Activated T-cell treated with anti-CD3 and anti-CD28 coated beads for 4 hours (primary cell): ENCODE measurements around the gene PTER.

Source experiments
- DNase-seq: peaks from one replicate; pipeline ENCODE4 v3.0.0-alpha.2; 2020

Gene PTER

DNA sequence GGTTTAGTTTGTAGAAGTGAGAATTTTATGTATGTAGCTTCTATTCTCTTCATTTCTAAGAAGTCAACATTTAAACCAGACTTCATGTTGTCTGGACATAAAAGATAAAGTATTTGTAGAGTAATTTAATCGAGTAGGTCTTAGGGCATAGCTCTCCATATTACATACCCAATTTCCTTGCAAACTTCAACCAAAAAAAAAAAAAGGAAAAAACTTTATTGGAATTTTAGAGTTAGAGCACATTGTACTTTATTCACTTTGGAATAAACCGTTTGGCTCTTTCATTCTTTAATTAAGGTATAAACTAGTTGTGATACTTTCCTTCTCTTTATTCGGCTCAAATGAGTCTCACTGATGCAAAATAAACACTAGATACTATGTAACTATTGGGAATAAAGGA, 36.0 kb downstream of the PTER start:
- no peak for DNase-seq

DNA sequence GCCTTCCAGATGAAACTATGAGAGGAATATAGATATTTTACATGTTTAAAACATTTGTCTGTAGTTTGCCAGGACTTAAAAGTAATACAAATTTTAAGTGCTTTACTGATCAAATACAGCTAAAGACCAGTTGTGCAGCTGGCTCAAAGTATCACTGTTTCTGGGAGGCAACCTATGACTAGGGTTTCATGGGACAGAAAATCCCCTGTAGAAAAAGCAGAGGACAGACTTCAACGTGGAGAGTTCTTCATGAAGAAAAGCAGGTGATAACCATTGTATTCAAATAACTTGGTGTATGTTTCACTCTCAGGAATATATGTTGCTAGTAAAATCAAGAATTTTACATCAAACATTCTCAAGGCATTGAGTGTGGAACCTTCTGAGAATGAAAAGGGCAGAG, 40.9 kb downstream of the PTER start:
- no peak for DNase-seq

GRCh38 chr10:16478801-16479200, 42.0 kb downstream of the PTER start:
- no peak for DNase-seq

DNA sequence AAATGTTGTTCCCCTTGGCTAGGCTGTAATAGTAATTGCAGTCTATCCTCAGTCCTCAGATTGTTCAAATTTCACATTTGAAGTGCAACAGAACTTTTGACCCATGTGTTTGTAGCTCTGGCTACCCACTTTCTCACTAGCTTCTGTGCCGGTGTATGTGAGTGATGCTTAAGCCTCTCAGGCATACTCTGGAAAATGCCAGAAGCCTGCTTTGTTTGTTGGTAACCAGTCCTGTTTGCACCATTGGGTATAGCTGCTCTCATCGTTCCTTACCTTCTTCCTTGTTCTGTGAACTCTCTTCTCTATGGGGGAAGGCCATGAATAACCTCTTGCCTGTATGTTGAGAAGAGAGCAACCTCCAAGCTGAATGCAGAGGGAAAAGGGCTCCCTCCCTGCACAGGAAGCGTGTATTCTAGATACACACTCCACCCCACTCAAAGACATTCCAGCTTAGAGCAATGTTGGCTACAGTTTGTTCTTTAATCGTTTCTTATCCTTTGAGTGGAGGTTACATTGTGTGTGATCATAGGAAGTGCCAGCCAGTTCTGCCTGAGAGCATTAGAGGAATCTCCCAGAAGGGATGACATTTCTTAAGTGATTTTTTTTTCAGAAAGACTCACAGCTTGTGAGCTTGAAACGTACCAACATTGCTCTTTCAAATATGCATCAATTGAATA, 44.4 kb downstream of the PTER start:
- DNase-seq = no peak

DNA sequence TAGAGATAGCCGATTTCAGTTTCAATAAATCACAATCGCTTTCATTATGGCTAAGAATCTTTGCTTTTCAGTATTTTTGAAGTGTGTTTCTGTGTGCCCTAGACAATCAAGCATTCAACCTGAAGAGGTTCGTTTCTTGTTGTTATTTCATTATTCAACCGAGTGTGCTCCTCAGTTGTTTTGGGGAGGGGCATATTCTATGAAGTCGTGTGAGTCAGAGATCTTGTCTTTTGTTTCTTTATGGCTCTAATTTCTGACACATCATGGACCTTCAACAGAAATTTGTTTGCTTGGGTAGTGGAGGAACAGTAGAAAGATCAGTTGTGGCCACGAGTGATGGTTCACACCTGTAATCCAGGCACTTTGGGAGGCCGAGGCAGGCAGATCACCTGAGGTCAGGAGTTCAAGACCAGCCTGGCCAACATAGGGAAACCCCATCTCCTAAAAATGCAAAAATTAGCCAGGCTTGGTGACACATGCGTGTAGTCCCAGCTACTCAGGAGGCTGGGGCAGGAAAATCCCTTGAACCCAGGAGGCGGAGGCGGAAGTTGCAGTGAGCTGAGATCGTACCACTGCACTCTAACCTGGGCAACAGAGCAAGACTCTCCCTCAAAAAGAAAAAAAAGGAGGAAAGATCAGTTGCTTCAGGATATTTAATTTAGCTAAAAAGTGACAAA, 46.6 kb downstream of the PTER start:
- no peak for DNase-seq

- no peak for DNase-seq
Measured at GRCh38 chr10:16490511-16490910, 53.7 kb downstream of the PTER start.

- DNase-seq = no peak
Measured at GRCh38 chr10:16491933-16492332, 55.1 kb downstream of the PTER start.

DNA sequence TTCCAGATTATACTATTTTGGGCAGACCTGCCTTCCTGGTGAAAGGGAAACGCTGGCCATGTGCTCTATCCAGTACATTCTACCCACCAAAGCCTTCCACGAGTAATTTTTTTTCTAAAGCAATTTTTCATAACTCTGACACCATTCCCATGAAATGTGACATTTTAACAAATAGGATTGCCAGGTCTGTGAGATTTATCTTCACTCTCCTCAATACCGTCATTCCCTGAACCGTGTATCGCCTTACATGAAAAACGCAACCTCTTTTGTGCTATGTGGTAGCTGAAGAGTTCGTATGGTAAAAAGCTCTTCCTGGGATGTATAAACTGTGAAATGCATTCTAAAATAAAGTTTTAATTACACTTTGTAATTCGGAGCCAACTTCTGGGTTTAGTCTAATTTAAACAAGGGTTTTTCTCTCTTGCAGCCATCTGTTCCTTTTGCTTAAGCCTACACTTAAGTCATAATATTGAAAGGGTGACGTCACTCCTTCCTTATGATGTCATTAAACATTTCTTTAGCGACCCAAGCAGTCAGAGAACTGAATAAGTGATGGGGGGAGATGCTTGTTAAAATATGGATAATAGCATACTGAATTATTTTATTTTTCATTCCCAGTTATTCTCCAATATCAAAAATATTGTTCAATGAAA, 57.2 kb downstream of the PTER start:
- DNase-seq = no peak

GRCh38 chr10:16497911-16498310, 61.1 kb downstream of the PTER start:
- no peak for DNase-seq

DNA sequence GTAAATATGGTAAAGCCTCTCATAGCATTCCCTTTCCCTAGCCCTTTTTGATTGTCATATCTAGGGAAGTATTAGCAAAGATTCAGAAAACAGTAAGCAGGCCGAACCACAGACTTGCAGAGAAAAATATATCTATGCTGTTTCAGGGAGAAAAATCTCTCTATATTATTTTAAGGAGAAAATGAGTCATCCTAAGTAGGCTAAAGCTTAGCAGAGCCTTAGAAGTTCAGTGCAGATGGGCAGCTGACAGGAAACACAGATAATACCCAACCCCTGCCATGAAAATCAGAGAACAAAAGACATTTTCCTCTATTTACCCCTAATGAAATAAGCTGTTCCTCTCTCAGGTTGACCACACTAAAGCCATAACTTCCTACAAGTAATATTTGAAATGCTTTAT, 68.4 kb downstream of the PTER start:
- no peak for DNase-seq

DNA sequence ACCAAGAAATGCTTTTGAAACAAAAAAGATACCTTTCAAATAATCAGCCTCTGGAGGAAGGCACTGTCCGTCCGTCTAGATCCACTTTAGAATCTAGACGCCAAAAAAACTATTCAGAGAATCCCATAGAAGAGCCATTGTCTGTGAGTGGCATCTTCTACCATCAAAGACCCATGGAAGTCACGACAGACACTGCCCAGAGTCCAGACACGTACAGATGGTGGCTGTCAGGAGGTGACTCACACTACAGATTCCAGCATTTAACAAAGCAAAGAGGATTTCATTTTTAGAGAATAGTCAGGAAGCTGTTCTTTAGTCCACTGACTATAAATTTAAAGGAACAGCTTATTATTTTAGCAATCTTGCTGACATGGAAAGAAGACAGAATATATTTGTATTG, 73.2 kb downstream of the PTER start:
- no peak for DNase-seq

GRCh38 chr10:16510843-16511242, 74.0 kb downstream of the PTER start:
- DNase-seq = no peak

DNA sequence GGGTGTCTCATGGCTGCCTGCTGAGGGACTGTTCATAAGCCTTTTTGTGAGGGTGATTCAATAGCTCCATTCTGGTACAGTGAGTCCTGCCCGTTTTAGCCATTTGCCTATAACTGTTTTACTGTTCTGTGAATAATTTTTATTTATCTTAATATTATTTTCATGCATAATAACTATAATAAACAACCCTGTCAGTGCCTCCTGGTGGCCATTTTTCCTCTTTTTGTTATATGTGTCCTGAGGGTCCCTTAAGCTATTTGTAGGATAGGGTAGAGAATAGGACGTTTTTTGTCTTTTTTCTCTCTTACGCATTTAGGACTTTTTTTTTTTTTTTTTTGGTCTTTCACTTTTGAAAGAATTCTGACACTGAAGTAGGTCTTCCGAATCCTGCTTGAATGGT, 82.0 kb downstream of the PTER start:
- DNase-seq = no peak

GRCh38 chr10:16519250-16519907, 82.6 kb downstream of the PTER start:
- DNase-seq = no peak

DNA sequence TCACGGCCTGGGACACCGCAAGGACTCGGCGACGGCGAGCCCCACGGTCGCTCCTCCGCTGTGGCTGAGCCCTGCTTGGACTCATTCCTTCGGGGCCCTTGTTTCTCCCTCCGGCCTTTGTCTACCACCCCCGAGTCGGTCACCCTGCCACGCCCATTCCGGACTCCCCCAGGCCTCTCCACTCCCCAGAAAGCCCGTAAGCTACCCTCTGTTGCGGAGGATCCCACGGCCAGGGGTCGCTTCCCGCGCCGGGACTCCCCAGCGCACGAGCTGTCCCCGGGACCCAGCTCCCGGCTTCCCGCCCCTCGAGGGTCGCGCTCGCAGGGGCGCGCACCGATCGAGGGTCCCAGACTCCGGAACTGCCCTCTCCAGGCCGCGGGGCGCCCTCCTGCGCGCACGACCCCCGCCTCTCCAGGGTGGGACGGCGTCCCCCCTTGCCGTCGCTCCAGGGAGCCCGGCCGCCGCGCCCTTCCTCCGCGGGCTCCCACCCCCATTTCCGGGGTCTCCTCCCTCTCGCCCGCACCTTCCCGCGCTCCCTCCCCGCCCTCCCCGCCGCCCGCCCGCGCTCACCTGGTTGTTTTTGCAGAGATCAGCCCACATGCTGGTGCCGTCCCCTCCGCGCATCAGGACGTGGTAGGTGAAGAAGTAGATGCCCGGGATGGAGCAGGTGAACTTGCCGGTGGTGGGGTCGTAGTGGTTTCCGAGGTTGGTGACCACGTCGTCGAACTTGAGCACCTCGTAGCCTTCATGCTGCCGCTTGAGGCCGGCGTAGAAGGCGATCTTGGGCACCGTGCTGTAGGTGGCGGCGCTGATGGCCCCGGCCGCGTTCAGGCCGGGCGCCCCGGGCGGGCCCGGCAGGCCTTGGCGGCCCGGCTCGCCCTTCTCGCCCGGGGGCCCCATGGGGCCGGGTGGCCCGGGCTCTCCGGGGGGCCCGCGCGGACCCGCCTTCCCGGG, 83.4 kb downstream of the PTER start:
- no peak for DNase-seq

GRCh38 chr10:16520900-16521299, 84.1 kb downstream of the PTER start:
- no peak for DNase-seq

DNA sequence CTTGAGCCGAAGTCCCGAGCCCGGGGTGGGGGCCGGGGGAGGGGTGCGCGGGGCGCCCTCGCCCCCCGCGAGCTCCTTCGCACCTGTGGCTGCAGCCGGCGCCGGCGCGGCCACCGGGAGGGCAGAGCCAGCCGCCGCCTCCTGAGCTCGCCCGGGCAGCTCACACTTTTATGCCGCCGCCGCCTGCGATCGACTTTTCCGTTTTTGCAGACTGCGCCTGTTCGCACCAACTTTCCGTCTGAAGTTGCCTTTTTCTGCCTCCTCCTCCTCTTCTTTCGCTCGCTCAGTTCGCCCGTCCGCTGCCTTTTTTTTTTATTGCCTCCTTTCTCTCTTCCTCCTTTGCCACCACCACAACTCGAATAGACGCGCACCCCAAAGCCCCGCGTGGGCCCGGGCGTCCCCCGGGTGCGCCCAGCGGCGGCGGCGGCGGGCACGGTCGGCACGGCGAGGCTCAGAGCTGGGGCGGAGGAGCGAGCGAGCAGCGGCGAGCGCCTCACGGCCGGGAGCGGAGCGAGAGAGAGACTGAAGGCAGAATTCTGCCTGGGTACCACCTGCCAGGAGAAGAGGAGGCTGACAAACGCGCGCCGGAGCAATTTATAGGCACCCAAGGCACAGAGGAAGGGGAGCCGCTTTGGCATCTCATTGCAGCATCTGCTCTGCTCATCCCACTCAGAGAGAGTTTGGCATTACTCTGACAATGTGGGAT, 84.7 kb downstream of the PTER start, which contains the start of gene C1QL3:
Gene C1QL3 (minus strand): TSS at position 569 of the 706 bp plus-strand sequence. CDS start 814 bp downstream, outside the sequence.
- DNase-seq = no peak

DNA sequence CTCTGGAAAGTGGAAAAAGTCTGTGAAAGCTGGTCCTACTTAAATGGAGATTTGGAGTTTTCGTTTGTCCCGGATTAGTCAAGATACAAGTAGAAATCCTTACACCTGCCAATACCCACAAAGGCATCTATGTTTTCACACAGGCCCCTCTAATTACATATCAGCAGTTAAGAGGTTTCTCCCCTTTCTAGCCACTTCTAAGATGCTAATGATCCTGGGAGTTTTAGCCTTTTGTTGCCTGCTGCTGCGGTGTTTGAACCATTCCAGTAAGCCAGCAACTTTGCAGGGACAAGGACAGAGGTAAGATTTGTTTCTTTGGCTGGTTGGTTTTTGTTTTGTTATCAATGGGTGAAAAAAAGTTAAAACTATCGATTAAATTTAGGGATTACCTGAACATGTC, 90.6 kb downstream of the PTER start:
- DNase-seq = no peak

GRCh38 chr10:16529853-16530252, 93.0 kb downstream of the PTER start:
- DNase-seq = no peak

DNA sequence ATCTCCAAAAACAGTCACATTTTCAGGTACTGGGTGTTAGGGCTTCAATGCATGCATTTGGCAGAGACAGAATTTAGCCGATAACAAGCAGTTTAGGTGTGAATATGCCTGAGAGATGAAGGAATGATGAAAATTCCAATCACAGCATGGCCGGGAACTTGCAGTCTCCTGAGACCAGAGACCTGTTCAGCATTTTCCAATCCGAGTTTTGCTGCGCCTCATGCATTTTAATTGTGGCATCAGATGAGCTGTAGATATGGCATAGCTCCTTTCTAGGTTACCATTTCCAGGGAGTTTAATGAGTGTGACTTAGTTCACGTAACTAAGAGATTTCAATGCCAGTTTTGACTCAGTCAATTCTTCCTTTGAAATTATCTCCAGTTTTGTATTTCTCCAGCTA, 99.3 kb downstream of the PTER start:
- no peak for DNase-seq

DNA sequence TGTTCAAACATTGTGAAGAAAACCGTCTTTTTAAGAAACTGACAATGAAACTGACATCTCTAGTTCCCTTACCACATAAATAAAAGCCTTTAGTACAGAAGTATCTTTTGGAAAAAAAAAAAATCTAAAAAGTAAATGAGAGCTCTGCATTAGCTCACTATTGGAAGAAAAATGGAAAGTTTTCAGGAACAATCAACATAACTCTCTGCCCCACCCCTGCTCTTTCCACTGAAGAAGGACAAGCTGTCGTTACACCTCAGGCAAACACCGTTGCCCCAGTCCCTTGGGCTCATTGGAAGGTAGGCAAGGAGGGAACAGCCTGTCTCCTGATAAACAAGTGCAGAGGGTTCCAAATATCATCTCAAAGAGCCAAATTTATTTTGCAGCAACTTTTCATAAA, 107.3 kb downstream of the PTER start:
- DNase-seq = no peak

DNA sequence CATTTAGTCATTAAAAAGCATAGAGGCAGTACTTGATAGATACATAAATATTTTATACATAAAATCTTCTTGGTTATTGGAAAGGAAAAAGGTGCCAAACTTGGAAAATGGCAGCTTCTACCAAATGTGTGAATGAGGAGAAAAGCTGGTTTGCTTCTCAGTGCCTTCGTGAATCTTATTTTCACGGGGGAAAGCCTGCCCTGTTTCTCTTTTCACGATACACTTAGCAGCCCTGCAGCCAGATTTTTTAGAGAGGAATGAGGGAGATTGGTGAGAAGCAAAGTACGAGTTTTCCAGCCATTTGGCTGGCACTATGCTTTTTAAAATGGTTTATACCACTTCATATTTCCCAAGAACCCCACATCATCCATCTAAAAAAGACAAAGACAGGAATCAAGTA, 107.8 kb downstream of the PTER start:
- DNase-seq = no peak
